ENCODE measurements around the gene NID1.

- no peak for TF ChIP-seq EZH2 (IDR thresholded peaks at IDR 0.05; ENCODE audit: insufficient read depth, low read length)
- TF ChIP-seq, protein P1, sequence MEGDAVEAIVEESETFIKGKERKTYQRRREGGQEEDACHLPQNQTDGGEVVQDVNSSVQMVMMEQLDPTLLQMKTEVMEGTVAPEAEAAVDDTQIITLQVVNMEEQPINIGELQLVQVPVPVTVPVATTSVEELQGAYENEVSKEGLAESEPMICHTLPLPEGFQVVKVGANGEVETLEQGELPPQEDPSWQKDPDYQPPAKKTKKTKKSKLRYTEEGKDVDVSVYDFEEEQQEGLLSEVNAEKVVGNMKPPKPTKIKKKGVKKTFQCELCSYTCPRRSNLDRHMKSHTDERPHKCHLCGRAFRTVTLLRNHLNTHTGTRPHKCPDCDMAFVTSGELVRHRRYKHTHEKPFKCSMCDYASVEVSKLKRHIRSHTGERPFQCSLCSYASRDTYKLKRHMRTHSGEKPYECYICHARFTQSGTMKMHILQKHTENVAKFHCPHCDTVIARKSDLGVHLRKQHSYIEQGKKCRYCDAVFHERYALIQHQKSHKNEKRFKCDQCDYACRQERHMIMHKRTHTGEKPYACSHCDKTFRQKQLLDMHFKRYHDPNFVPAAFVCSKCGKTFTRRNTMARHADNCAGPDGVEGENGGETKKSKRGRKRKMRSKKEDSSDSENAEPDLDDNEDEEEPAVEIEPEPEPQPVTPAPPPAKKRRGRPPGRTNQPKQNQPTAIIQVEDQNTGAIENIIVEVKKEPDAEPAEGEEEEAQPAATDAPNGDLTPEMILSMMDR (IDR thresholded peaks at IDR 0.05; ENCODE audit: insufficient read depth, low read depth, low read length): no peak
Measured at GRCh38 chr1:236041631-236042618, 23.0 kb downstream of the NID1 start.

Measured in astrocyte (in vitro differentiated cells and primary cell).